ENCODE measurements around the gene SPSB1.

DNA sequence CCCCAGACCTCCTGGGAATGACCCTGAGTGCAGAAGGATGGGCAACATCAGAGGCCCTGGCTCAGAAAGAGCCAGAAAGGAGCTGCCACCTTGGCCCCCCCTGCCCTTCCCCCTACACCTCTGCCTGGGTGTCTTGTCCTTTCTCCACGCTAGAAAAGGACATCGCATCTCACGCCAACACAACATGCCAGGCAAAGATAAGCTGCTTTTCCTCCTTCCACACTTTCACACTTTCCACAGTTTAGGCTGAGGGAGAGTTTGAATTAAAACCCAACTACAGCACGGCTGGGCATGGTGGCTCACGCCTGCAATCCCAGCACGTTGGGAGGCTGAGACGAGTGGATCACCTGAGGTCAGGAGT lies 109.5 kb downstream of the SPSB1 start:
- TF ChIP-seq POLR2AphosphoS5 (IDR thresholded peaks at IDR 0.05) (no peak), CTCF (IDR thresholded peaks at IDR 0.05) (no peak), POLR2A (IDR thresholded peaks at IDR 0.05) (no peak)
